Neural progenitor cell (in vitro differentiated cells): Measurements from ENCODE around the gene MEIS1.

Experiments
- CTCF ChIP-seq: fragments of 200-600 bp; sonication (generic); IDR thresholded peaks from 2 replicates; pipeline ENCODE4 v1.5.1; 2017; ENCODE audit warnings: antibody characterized with exemption, mild to moderate bottlenecking
- EZH2 ChIP-seq: fragments of 200-600 bp; sonication (generic); IDR thresholded peaks from 2 replicates; pipeline ENCODE4 v1.6.1; 2017; ENCODE audit warnings: antibody characterized with exemption, mild to moderate bottlenecking, moderate library complexity

GRCh38 chr2:66464930-66465637, 30.2 kb downstream of the MEIS1 start:
- no peak for TF ChIP-seq EZH2
- no peak for TF ChIP-seq CTCF
